WTC11 (cell line): ENCODE data around the gene TP53I13.

Source experiments
- CTCF ChIP-seq: fragments of 200-600 bp; IDR thresholded peaks from 2 replicates; pipeline ENCODE4 v1.8.0; 2022; ENCODE audit warnings: antibody characterized with exemption
- ELF4 ChIP-seq: sonication (generic); formaldehyde crosslinking; IDR thresholded peaks from 2 replicates; pipeline ENCODE4 v1.8.1; 2022; ENCODE audit warnings: low read depth, mild to moderate bottlenecking, moderate library complexity, missing genetic modification reagents
- EMX1 ChIP-seq: fragments of 250-450 bp; sonication (Bioruptor Pico); IDR thresholded peaks from 2 replicates; pipeline ENCODE4 v1.8.0; 2021; ENCODE audit warnings: mild to moderate bottlenecking
- FOXJ3 ChIP-seq: sonication (generic); formaldehyde crosslinking; IDR thresholded peaks from 2 replicates; pipeline ENCODE4 v1.9.0; 2021; ENCODE audit warnings: missing genetic modification reagents, mild to moderate bottlenecking, borderline replicate concordance
- FOXK1 ChIP-seq: sonication (generic); formaldehyde crosslinking; IDR thresholded peaks from 2 replicates; pipeline ENCODE4 v1.8.0; 2022; ENCODE audit warnings: mild to moderate bottlenecking, moderate library complexity, missing genetic modification reagents
- FOXP1 ChIP-seq: sonication (generic); formaldehyde crosslinking; IDR thresholded peaks from 2 replicates; pipeline ENCODE4 v1.8.0; 2022; ENCODE audit warnings: missing genetic modification reagents, mild to moderate bottlenecking, moderate library complexity, borderline replicate concordance
- GABPB1 ChIP-seq: sonication (generic); formaldehyde crosslinking; IDR thresholded peaks from 2 replicates; pipeline ENCODE4 v1.8.1; 2023; ENCODE audit warnings: mild to moderate bottlenecking, missing genetic modification reagents
- HMGA2 ChIP-seq: fragments of 250-450 bp; sonication (Bioruptor Pico); IDR thresholded peaks from 2 replicates; pipeline ENCODE4 v1.4.0; 2021; ENCODE audit warnings: mild to moderate bottlenecking, moderate library complexity
- MLX ChIP-seq: sonication (generic); formaldehyde crosslinking; IDR thresholded peaks from 2 replicates; pipeline ENCODE4 v1.8.1; 2023; ENCODE audit warnings: mild to moderate bottlenecking, missing genetic modification reagents, moderate library complexity
- NFYB ChIP-seq: sonication (generic); formaldehyde crosslinking; conservative IDR thresholded peaks from 2 replicates; pipeline ENCODE4 v1.8.0; 2022; ENCODE audit warnings: low read depth, missing genetic modification reagents
- PREB ChIP-seq: sonication (generic); formaldehyde crosslinking; IDR thresholded peaks from 2 replicates; pipeline ENCODE4 v1.8.1; 2022; ENCODE audit warnings: mild to moderate bottlenecking, missing genetic modification reagents, moderate library complexity, borderline replicate concordance
- TCF7 ChIP-seq: sonication (generic); formaldehyde crosslinking; IDR thresholded peaks from 2 replicates; pipeline ENCODE4 v1.8.0; 2022; ENCODE audit warnings: mild to moderate bottlenecking, low read depth, missing genetic modification reagents, moderate library complexity
- USF2 ChIP-seq: sonication (generic); formaldehyde crosslinking; IDR thresholded peaks from 2 replicates; pipeline ENCODE4 v1.8.1; 2023; ENCODE audit warnings: mild to moderate bottlenecking, missing genetic modification reagents, moderate library complexity

- TF ChIP-seq CTCF (no peak), TCF7 (CRISPR knock-in tag) (no peak), PREB (CRISPR knock-in tag) (no peak), FOXJ3 (no peak), FOXP1 (CRISPR knock-in tag) (no peak), EMX1 (CRISPR knock-in tag) (no peak), HMGA2 (CRISPR knock-in tag) (no peak), GABPB1 (no peak), USF2 (CRISPR knock-in tag) (no peak), ELF4 (CRISPR knock-in tag) (no peak), MLX (CRISPR knock-in tag) (no peak), NFYB (CRISPR knock-in tag) (no peak), FOXK1 (no peak)
These were observed 6.7 kb upstream of the TP53I13 start for GRCh38 chr17:29561554-29562517.
